IPS-NIHi11 (cell line): ENCODE measurements around the gene GRIK2.
A peak's percentile ranks its signal among the peaks of the same experiment; 100 is the strongest.

Experiments used
- DNase-seq: peaks from one replicate; pipeline ENCODE4 v3.0.0; 2012; ENCODE audit warnings: mixed read lengths, low spot score

GRIK2 gene

DNA sequence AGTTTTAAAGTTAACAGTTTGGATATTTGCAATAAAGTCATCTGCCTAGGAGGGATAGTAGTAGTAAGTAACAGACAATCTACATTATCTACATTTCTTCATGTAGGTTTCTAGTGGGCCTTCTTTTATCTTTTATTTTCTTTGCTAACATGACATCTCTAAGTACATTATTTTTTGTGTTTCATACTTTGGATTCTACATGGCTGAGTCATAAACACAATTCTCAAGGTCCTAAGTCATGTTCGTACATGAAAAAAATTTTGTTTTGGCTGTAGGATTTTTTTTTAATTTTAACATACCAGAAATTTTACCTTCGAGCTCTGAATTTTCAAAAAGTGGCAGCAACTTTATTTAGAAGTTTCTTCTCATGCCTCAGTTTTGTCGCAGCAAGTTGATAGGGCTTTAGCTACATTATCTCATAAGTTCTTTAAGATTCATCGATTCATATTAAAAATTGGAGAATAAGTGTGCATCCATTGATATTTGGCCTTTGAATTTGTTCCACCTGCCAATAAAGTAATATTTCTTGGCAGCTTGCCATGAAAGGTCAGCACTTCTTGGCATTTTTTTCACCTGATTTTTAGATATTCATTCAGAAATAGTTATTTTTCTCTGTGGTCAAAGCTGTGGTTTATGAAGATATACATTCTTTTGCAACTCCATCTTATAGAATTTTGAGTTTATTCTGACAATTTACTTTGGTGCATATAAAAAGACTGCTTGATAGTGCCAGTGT is 146.2 kb downstream of the GRIK2 start:
- DNase-seq: no peak

DNA sequence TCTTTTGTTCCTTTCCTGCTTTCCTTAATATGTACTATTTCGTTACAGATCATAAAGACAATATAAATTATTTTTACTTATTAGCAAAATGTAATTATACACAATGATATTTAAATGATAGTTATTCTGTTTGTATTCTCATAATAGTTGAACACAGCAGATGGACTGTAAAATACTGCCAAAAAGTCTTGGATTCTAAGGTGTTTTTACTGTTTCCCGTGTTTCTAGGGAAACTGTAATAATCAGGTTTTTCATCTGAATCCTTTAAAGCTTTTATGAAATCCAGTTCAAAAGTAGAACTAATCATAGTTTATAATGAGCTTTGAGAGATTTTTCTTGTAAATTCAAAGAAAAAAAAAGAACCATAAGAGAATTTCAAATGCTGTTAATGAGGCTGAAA is 148.4 kb downstream of the GRIK2 start:
- DNase-seq: no peak

DNA sequence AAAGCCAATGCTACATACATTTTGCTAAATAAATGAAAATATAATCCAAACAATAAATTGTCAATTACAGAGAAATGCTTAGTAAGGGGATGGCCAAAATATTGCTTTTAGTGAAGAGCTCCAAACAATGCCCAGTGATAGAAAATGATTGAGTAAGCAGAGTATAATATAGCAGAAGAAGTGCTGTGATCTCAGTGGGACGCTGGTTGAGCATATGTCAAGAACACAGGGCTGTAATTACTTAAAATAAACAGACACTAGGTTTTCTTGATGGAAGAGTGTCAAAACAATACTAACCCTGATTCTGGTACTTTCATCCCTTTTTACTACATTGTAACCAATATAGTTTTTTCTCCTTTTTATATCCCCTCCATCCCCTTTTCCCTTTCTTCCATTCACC is 150.3 kb downstream of the GRIK2 start:
- DNase-seq: no peak

DNA sequence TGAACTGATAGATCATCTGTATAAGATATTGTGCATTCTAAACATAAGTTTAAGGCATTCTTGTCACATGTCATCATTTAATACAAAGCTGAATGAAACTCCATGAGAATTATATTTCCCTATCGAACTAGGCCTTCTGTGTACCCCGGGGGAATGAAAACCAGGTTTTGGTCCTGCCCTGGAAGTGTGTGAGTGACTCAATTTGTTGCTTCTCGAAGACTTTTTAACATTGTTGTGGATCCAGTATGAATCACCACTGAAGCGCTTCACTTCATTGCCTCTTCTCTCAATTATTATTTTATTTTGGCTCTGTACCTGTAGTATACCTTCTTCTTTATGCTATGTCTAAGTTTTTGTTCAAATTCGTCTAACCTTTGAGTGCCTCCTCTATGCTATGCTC is 150.8 kb downstream of the GRIK2 start:
- DNase-seq: no peak

DNA sequence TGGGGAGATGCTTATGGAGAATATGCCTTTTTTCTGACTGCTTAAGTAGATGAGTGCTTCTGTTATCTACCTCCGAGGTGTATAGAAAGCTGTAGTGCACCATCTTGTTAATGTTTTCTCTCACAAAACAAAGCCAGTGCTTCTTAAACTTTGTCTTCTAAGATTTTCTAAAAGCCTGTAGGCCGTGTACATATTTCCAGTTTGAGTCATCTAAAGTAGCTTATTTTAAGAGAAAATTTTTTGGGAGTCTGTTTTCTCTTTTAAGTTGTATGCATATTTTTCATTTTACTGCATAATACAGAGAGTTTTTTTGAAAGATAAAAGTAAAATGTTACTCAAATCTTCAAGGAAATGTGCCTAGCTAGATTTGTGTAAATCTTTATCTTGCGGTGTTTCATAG is 151.7 kb downstream of the GRIK2 start:
- no peak for DNase-seq

DNA sequence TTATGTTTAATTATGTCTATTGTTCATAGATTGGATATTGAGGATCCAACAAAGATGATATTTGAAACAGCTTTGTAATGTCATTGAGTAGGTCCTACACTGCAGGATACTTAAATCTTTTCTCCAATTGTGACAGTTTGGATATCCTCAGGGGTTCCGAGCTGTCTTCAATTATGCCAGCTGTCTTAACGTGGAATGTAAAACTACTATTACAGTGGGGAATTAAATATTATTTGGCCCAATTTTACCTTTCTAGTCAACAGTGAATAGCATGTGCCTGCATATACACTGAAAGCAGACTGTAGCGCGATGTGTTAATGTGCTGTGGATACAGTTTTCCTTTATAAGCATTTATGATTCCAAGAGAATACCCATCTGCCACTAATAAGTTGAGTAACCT is 156.9 kb downstream of the GRIK2 start:
- no peak for DNase-seq

DNA sequence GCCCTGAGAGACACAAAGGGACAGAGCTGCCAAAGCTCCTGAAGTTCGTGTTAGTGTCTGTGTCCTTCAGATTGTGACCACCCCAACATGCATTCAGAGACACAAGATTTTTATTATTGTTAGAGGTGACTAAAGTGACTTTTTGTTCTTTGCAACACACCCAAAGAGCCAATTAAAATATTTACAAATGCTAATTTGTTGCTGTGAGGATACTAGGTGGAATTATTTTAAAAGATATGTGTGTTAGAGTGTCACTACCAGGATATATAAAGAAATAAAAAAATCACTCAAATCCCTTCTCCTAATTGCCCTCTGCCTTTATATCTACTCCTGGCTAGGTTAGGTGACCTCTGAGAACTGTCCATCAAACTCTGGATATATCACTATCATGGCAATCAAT is 160.7 kb downstream of the GRIK2 start:
- DNase-seq: no peak

DNA sequence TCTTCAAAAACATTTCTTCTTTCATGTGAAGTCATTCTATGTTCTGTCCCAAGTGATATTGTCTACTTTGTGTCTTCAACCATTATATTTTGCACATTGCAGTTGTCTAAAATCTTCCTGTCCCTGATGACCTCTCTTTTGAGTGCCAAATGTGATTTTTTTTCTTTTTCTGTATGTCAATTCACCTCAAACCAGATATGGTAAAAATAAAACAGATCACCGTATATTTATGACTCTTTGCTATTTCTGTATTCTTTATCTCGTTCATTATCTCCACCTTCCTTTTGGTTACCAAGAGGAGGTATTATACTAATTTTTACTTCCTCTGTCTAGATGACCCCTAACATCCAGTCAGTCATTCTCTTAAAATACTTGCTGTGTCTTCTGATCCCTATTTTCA is 165.2 kb downstream of the GRIK2 start:
- no peak for DNase-seq

DNA sequence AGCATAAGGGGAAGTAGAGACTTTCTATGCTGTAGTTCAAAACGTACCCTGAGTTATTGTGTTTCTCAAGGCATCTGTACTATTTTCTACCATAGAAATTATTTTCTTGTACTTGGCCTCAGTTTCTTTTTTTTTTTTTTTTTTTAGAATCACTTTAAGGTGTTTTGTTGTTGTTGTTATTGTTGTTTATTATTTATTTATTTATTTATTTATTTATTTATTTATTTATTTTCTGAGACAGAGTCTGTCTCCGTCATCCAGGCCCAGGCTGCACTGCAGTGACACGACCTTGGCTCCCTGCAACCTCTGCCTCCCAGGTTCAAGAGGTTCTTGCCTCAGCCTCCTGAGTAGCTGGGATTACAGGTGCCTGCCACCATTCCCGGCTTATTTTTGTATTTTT is 179.1 kb downstream of the GRIK2 start:
- DNase-seq: no peak

DNA sequence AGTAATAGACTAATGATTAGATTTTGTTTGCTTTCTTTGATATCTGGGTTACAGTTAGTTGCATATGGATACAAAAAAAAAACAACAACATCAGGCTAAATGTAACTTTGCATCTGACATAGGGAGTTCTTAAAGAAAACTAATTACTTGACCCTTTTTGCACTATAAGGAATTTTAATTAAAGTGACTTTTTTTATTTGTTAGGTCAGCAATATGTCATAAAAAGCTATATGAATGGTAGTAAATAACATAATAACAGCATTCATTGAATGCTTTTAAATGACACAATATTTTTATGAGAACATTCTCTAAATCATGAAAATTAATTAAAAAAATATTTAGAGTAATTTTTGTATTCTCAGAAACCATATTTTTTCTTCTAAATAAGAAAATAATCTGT is 183.6 kb downstream of the GRIK2 start:
- no peak for DNase-seq

DNA sequence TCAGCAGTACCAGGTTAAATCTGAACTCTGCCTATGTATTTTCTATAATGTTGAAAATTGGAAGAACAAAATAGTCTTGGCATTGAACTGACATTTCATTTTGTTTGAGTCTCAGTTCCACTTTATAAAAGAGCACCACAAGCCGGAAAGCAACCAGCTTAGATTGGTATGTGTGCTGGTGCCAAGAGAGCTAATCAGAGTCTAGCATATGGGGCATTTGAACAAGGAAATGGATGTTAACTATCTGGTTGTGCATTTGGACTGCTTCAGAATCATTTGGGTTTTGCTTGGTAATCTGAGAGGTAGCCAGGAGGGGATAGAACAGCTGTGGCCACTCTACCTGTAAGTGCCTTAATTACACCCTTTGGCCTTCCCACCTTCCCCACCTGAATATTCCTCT is 184.8 kb downstream of the GRIK2 start:
- no peak for DNase-seq

DNA sequence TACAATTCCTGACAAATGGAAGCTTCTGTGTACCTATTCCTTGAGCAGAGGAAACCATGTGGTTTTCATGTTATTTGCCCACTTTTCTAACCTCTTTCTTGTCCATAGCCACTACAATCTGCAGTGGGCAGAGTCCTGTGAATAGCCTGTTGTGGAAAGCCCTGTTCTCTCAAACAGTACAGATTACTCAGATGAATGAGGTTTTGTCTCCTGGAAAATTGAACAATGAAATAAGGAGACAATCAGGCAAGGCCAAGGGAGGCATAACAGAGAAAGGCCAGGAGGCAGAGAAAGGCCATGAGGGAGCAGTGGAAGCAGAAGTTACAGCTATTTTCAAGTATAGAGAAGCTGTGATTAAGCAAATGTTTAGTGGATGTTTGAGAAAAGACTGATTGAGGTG is 189.3 kb downstream of the GRIK2 start:
- DNase-seq: no peak

DNA sequence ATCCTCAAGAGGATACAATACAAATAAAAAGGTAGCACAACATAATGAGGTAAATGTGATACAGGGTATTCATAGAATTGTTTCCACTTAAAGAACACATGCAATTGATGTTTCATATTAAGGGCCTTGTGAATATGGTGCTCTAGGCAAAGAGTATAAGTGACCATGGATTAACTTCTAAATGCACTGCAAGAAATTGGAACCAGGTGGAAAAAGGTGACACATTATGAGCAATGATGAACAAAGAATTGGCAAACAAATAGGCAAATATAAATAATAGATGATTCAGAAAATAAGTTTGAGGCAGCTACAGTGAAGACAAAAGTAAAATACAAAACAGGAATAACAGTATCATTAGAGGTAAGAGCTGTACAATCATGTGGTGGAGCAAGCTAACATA is 192.0 kb downstream of the GRIK2 start:
- DNase-seq: no peak

DNA sequence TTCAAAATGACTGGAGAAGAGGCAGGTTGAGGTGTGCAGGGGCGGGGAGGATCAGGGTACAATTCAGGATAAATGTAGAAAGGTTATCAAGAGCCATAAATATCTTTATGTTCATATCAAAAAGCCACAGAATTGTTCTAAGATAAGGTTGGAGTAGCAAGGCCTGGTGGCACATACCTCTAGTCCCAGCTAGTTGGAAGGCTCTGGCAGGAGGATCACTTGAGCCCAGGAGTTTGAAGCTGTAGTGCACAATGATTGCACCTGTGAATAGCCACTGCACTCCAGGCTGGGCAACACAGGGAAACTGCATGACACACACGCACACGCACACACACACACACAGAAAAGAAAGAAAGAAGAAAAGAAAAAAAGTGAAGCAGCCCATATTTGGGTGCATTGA is 194.8 kb downstream of the GRIK2 start:
- DNase-seq: no peak

DNA sequence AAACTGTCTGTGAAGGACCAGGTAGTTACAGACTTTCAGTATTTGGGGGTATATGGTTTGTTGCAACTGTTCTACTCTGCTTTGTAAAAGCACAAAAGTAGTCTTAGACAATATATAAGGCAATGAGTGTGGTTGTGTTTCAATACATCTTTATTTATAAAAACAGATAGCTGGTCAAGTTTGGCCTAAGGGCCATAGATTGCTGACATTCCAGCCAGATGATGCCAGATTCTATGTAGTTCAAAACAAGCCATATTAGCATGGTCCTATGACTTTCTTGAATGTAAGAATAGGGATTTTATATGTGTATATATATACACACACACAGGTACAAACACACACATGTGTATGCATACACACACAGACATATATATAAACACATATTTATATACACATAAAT is 201.8 kb downstream of the GRIK2 start:
- no peak for DNase-seq

DNA sequence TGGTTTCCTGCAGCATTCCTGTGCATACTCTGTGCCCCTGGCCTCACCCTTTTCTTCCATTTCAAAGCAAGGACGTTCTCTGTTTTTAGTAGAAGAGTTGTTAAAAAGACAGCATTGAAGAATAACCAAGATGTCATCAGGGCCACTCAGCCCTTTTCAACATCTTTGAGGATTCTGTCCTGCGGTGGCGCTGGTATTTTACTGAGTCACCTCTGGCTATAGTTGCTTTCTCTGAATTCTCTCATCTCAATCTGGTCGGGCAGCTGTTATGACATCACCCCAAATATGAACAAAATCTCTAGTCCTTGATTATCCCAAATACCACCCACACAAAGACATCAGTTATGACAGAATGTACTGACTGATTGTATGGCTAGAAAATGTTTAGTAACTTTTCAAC is 204.2 kb downstream of the GRIK2 start:
- DNase-seq: no peak

DNA sequence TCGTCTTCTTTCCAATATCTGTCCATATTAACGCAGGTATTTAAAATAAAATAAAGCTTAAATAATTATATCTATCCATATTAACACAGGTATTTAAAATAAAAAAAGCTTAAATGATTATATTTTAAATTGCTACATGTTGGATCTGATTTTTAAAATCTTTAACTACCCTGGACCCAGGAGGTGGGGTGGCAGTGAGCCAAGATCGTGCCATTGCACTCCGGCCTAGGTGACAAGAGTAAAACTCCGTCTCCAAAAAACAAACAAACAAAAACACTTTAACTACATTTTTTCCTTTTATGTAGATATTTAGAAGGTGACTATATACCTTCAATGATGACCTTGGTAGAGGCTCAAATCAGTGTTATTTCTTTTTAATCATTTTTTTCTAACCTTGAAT is 211.9 kb downstream of the GRIK2 start:
- no peak for DNase-seq

DNA sequence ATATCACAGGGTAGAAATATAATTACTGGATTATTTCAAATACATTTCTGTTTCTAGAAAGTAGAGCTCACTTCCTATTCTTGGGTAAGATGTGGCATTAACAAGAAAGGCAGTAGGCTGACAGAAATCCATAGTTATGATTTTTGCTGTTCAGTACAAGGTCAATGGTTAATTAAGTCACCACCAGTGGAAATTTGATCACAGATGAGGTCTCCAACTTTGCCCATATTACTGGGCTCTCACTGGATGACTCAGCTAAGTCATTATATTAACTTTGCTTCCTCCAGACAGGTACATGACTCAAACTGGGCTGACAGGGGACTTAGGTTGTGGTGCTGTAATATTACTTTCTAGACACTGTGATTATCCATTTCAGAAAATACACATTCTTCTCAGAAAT is 212.4 kb downstream of the GRIK2 start:
- DNase-seq: no peak

DNA sequence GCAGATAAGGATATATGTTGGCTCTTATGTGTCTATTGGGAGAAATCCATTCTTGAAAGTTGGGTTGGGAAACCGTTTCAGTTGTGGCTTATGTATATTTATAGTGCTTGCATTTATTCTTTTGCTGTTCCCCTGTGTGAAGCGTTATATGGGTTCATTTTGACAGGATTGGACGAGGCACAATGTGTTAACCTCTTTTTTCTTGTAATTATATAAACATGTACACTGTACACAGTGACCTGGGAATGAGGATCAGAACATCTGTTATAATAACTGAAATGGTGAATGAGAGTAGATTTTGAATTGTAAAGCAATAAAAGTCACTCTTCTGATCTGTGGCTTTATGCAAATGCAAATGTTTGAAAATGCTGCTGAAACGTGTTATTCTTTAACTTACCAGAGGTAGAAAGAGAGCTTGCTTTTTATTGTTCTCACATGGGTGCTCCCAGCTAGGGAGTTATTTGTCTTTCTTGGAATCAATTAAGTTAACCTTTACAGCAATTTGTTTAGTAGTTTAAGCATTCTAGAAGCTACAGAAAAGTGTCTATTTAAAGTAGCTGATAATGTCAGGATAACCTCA is 213.7 kb downstream of the GRIK2 start:
- no peak for DNase-seq

DNA sequence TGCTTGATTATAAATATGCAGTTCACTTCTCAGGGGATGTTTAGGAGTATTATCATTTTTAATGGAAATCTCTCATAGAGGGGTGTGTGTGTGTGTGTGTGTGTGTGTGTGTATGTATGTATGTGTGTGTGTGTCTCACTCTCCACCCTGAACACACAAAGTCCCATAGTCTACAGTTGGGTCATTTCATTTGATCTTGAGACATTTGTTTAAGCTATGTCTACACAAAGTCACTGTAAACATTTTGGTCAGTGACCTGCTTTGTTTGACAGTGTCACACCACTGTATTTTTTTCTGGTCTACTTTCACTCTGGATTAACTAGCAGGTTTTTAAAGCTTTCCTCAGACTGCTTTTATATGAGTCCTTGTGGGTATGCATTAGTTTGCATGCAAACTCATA is 215.2 kb downstream of the GRIK2 start:
- no peak for DNase-seq

DNA sequence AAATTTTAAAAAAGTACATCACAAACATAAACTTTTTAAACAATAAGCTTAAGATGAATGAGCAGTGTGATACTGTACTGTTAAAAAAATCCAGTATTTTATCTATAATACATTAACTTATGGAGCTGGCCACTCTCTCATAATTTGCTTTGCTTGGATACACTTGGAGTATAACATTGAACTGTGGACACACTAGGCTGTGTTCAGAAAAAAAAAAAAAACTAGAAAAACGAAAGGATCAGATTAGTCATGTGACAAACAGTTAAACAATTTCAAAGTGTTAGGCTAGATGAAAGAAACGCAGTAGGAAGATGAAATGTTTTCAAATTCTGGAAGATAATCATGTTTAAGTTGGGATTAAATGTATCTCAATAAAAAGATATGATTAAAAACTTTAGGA is 220.0 kb downstream of the GRIK2 start:
- no peak for DNase-seq

DNA sequence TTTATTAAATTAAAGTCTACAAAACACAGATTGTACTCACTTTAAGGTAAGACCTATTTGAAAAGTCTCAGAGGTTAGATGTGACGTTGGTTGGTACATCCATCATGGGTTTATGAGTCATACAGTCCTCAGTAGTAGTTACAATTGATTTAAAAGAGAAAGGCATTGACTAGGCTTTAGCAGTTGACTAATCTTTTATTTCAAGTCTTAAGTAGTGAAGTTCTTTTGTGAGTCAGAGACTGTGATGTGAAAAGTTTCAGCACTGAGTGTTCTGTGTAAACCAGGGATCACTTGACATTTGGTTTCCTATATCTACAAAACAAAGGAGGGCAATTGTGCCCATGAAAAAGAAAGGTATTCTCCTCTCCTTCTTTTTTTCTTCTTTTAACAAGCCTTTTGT is 221.3 kb downstream of the GRIK2 start:
- DNase-seq: peak; percentile 31

DNA sequence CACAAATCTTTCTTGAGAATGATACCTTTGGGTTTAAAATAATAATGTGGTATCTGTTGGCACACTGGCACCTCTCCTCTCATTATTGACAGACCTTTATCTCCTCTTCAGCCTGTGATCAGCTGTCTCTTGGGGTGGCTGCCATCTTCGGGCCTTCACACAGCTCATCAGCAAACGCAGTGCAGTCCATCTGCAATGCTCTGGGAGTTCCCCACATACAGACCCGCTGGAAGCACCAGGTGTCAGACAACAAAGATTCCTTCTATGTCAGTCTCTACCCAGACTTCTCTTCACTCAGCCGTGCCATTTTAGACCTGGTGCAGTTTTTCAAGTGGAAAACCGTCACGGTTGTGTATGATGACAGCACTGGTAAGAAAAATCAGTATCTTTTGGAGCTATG is 232.8 kb downstream of the GRIK2 start:
- DNase-seq: peak; percentile 10

DNA sequence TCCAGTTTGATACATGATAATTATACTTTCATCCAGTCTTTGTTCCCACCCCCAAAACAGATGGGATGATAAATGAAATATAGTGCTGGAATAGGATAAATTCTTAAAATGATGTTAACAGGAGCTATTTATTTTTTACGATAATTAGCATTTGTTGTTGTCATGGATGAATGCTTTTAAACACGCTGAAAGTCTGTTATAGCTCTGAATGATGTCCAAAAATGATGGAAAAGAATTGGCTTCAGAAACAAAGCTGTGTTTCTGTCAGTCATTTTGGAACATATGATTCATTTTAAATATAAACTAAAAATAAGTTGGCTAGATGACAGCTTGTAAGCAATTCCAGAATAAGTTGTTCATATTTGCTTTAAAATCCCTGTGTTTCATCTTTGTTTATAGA is 237.4 kb downstream of the GRIK2 start:
- no peak for DNase-seq
